Body of pancreas (tissue), 4 donors: ENCODE results near the gene EEPD1.

Experiments used
- CTCF ChIP-seq, 7 experiments: fragments of 450-650 bp in 4 of 7; fragments of 200-600 bp in 3 of 7; sonication (generic) in 3 of 7; IDR thresholded peaks; one replicate each; pipeline ENCODE4 v1.5.1; 2016 to 2019; ENCODE audit warnings: antibody characterized with exemption in 7 of 7
- POLR2A ChIP-seq, 3 donors: fragments of 450-650 bp; IDR thresholded peaks; one replicate each; pipeline ENCODE4 v1.6.1; 2016; ENCODE audit warnings: antibody characterized with exemption in 3 of 3, mild to moderate bottlenecking in 2 of 3

DNA sequence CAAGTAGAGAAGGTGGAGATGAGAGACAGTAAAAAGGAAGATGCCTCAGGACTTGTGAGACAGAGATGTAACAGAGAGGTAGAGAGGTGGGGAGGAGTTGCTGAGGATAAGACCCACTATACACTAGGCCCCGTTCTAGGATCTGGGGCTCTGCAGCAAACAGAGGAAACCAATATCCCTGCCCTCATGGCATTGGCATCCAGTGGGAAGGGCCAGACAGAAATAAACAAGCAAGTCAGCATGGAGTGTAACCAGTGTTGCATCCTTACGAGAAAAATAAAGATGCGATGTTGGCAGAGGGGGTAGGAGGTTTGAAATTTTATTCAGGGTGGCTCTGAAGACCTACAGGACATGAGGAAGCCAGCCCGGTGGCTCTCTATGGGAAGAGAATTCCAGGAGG is 22.0 kb upstream of the EEPD1 start:
- no peak for TF ChIP-seq CTCF (IDR thresholded peaks at IDR 0.05)
- TF ChIP-seq POLR2A (IDR thresholded peaks at IDR 0.05) = no peak
